Stimulated activated CD4-positive, alpha-beta T cell treated with anti-CD3 and anti-CD28 coated beads, Interleukin-12 subunit alpha, Interleukin-12 subunit beta, amount 100 ng/mL, for 48 hours (primary cell): Measurements from ENCODE around the gene PRAMEF12.
"Not testable (repeated sequence)": the region's sequence is repeated elsewhere in the genome, so short reads cannot be mapped to it uniquely, and the experiment has no call there.

ENCODE experiments used
- DNase-seq, 3 donors: peaks; one replicate each; pipeline ENCODE4 v3.0.0-alpha.2; 2020; ENCODE audit warnings: low read depth in 2 of 3, low spot score in 1 of 3

The PRAMEF12 gene

GRCh38 chr1:12770620-12771019 is 2.9 kb upstream of the PRAMEF12 start:
- DNase-seq = no peak

GRCh38 chr1:12771186-12771585 is 2.4 kb upstream of the PRAMEF12 start:
- no peak for DNase-seq

- DNase-seq = no peak
These were observed 1.0 kb upstream of the PRAMEF12 start for GRCh38 chr1:12772520-12772919.

- DNase-seq = no peak
These were observed 1.3 kb downstream of the PRAMEF12 start for GRCh38 chr1:12774801-12775345.

- DNase-seq = no peak
These were observed 1.9 kb downstream of the PRAMEF12 start for GRCh38 chr1:12775443-12775842.

- DNase-seq = no peak
These were observed 3.4 kb downstream of the PRAMEF12 start for GRCh38 chr1:12776801-12777557.

- DNase-seq = no peak
These were observed 4.5 kb downstream of the PRAMEF12 start for GRCh38 chr1:12778061-12778460.

GRCh38 chr1:12778907-12779306 is 5.4 kb downstream of the PRAMEF12 start:
- DNase-seq = no peak

- not testable (repeated sequence) for DNase-seq
These were observed 8.0 kb downstream of the PRAMEF12 start for GRCh38 chr1:12781488-12781887.

GRCh38 chr1:12783783-12784182 is 10.2 kb downstream of the PRAMEF12 start:
- peak in 1 of 3 donors; percentile 4 for DNase-seq

GRCh38 chr1:12784729-12785128 is 11.2 kb downstream of the PRAMEF12 start:
- DNase-seq = not testable (repeated sequence)

GRCh38 chr1:12791097-12791496 is 17.6 kb downstream of the PRAMEF12 start, which contains the start of gene PRAMEF1:
Gene PRAMEF1 (plus strand): TSS chr1:12791397. CDS start chr1:12793228, 1,831 bp downstream.
- DNase-seq = not testable (repeated sequence)

- DNase-seq = no peak
These were observed 25.4 kb downstream of the PRAMEF12 start for GRCh38 chr1:12798911-12799310.

- no peak for DNase-seq
These were observed 26.2 kb downstream of the PRAMEF12 start for GRCh38 chr1:12799730-12800129.

- no peak for DNase-seq
These were observed 36.4 kb downstream of the PRAMEF12 start for GRCh38 chr1:12809933-12810332.

- DNase-seq = no peak
These were observed 37.3 kb downstream of the PRAMEF12 start for GRCh38 chr1:12810691-12811408.

- DNase-seq = no peak
These were observed 37.9 kb downstream of the PRAMEF12 start for GRCh38 chr1:12811409-12811784.

- not testable (repeated sequence) for DNase-seq
These were observed 45.5 kb downstream of the PRAMEF12 start for GRCh38 chr1:12819061-12819460.
